HepG2 (cell line): Measurements from ENCODE around the gene GLO1.

Experiments used
- ETV5 ChIP-seq: IDR thresholded peaks from 2 replicates; pipeline ENCODE4 v1.6.1; 2018; ENCODE audit warnings: missing biosample characterization, missing genetic modification reagents, inconsistent platforms, borderline replicate concordance
- FOXM1 ChIP-seq: sonication (generic); formaldehyde crosslinking; IDR thresholded peaks from 2 replicates; pipeline ENCODE4 v1.5.0; 2020; ENCODE audit warnings: missing genetic modification reagents
- POLR2A ChIP-seq, 2 experiments: IDR thresholded peaks; 2 replicates each; pipeline ENCODE4 v1.6.1; 2011; ENCODE audit warnings: low read depth in 2 of 2, low read length in 2 of 2, mild to moderate bottlenecking in 1 of 2, moderate library complexity in 1 of 2; ENCODE audit not compliant: insufficient read depth in 1 of 2
- SRF ChIP-seq: IDR thresholded peaks from 2 replicates; pipeline ENCODE4 v1.6.1; 2011; ENCODE audit warnings: mild to moderate bottlenecking, low read depth, low read length, moderate library complexity
- TAF1 ChIP-seq: sonication (generic); formaldehyde crosslinking; IDR thresholded peaks from 2 replicates; pipeline ENCODE4 v1.4.0; 2020; ENCODE audit warnings: missing genetic modification reagents
- TCF12 ChIP-seq, 2 experiments: fragments of 450-650 bp in 1 of 2; sonication (generic) in 1 of 2; formaldehyde crosslinking in 1 of 2; IDR thresholded peaks; 2 replicates each; pipeline versions ENCODE4 v1.6.1 to v1.8.0; 2017 to 2022; ENCODE audit warnings: antibody characterized with exemption in 1 of 2, mild to moderate bottlenecking in 1 of 2, missing genetic modification reagents in 1 of 2, moderate library complexity in 1 of 2
- ZFP62 ChIP-seq: sonication (generic); formaldehyde crosslinking; IDR thresholded peaks from 2 replicates; pipeline ENCODE4 v1.4.0; 2020; ENCODE audit warnings: missing genetic modification reagents
- ZNF431 ChIP-seq: sonication (generic); formaldehyde crosslinking; IDR thresholded peaks from 2 replicates; pipeline ENCODE4 v1.9.0; 2022; ENCODE audit warnings: missing genetic modification reagents, low read depth, mild to moderate bottlenecking, borderline replicate concordance
- ZNF883 ChIP-seq: sonication (generic); formaldehyde crosslinking; IDR thresholded peaks from 2 replicates; pipeline ENCODE4 v1.5.1; 2020; ENCODE audit warnings: mild to moderate bottlenecking, missing genetic modification reagents; ENCODE audit errors: not compliant biosample characterization
- ZZZ3 ChIP-seq: sonication (generic); formaldehyde crosslinking; IDR thresholded peaks from 2 replicates; pipeline ENCODE4 v1.4.0; 2020; ENCODE audit warnings: missing genetic modification reagents, mild to moderate bottlenecking, borderline replicate concordance
- TF ChIP-seq, protein P1 (sequence below): sonication (generic); formaldehyde crosslinking; IDR thresholded peaks from 2 replicates; pipeline ENCODE4 v1.5.0; 2020; ENCODE audit warnings: mild to moderate bottlenecking, missing genetic modification reagents, moderate library complexity
- TF ChIP-seq, protein P2 (sequence below): sonication (generic); formaldehyde crosslinking; IDR thresholded peaks from 2 replicates; pipeline ENCODE4 v1.8.0; 2022; ENCODE audit warnings: mild to moderate bottlenecking, missing genetic modification reagents; ENCODE audit not compliant: insufficient replicate concordance

DNA sequence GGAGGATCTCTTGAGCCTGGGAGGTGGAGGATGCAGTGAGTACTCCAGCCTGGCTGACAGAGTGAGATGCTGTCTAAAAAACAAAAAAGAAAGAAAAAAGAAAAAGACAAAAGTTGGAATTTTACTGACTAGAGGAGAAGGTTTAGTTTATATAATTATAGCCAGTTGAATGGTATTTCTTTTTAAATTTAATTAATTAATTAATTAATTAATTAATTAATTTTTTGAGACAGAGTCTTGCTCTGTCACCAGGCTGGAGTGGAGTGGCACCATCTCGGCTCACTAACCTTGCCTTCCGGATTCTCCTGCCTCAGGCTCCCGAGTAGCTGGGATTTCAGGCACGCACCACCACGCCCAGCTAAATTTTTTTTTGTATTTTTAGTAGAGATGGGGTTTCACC lies 20.8 kb upstream of the GLO1 start:
- TF ChIP-seq ZZZ3 (CRISPR knock-in tag) (no peak), FOXM1 (no peak), ZNF883 (CRISPR knock-in tag) (no peak), TAF1 (CRISPR knock-in tag) (no peak), ETV5 (no peak), POLR2A (IDR thresholded peaks at IDR 0.05; ENCODE audit: insufficient read depth in 1 of 2, low read depth in 2 of 2, low read length in 2 of 2) (no peak), SRF (no peak), ZFP62 (CRISPR knock-in tag) (no peak), ZNF431 (CRISPR knock-in tag) (no peak), TCF12 (IDR thresholded peaks at IDR 0.05) (no peak), TCF12 (CRISPR knock-in tag; IDR thresholded peaks at IDR 0.05) (no peak)
- TF ChIP-seq, protein P1, sequence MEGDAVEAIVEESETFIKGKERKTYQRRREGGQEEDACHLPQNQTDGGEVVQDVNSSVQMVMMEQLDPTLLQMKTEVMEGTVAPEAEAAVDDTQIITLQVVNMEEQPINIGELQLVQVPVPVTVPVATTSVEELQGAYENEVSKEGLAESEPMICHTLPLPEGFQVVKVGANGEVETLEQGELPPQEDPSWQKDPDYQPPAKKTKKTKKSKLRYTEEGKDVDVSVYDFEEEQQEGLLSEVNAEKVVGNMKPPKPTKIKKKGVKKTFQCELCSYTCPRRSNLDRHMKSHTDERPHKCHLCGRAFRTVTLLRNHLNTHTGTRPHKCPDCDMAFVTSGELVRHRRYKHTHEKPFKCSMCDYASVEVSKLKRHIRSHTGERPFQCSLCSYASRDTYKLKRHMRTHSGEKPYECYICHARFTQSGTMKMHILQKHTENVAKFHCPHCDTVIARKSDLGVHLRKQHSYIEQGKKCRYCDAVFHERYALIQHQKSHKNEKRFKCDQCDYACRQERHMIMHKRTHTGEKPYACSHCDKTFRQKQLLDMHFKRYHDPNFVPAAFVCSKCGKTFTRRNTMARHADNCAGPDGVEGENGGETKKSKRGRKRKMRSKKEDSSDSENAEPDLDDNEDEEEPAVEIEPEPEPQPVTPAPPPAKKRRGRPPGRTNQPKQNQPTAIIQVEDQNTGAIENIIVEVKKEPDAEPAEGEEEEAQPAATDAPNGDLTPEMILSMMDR (CRISPR knock-in tag): no peak
- TF ChIP-seq, protein P2, sequence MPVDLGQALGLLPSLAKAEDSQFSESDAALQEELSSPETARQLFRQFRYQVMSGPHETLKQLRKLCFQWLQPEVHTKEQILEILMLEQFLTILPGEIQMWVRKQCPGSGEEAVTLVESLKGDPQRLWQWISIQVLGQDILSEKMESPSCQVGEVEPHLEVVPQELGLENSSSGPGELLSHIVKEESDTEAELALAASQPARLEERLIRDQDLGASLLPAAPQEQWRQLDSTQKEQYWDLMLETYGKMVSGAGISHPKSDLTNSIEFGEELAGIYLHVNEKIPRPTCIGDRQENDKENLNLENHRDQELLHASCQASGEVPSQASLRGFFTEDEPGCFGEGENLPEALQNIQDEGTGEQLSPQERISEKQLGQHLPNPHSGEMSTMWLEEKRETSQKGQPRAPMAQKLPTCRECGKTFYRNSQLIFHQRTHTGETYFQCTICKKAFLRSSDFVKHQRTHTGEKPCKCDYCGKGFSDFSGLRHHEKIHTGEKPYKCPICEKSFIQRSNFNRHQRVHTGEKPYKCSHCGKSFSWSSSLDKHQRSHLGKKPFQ: no peak
